Right renal cortex interstitium (tissue), 3 donors: ENCODE results near the gene SERINC2. TPM values are rescaled to one million over a fixed set of nuclear protein-coding genes. Genes with fewer than 3 reads are reported as not detected.
"Not testable (repeated sequence)": the region's sequence is repeated elsewhere in the genome, so short reads cannot be mapped to it uniquely, and the experiment has no call there.

ENCODE experiments used
- DNase-seq, 3 donors: peaks; one replicate each; pipeline ENCODE4 v3.0.0-alpha.2; 2013; ENCODE audit warnings: low read depth in 3 of 3, low spot score in 2 of 3
- polyA plus RNA-seq, 3 donors: library from polyadenylated mRNA; unstranded; fragments of 120-200 nt; gene quantifications; one replicate each; pipeline ENCODE4 v1.2.1, GENCODE V29; 2013; ENCODE audit not compliant: insufficient read length in 3 of 3

The SERINC2 gene
- polyA plus RNA-seq, 3 donors, result 32.6 to 38.6 (median 35.9) TPM

- DNase-seq, result no peak
These were observed 40.5 kb downstream of the SERINC2 start for GRCh38 chr1:31453384-31454079.

- no peak for DNase-seq
These were observed 45.4 kb downstream of the SERINC2 start for GRCh38 chr1:31458287-31458896.

GRCh38 chr1:31460027-31460426 lies 47.0 kb downstream of the SERINC2 start:
- DNase-seq, result no peak

GRCh38 chr1:31467005-31467674 lies 54.1 kb downstream of the SERINC2 start:
- DNase-seq, result no peak

GRCh38 chr1:31470794-31471315 lies 57.8 kb downstream of the SERINC2 start:
- DNase-seq, result no peak

- not testable (repeated sequence) for DNase-seq
These were observed 58.7 kb downstream of the SERINC2 start for GRCh38 chr1:31471452-31472313.

- not testable (repeated sequence) for DNase-seq
These were observed 59.3 kb downstream of the SERINC2 start for GRCh38 chr1:31472314-31472651.

- not testable (repeated sequence) for DNase-seq
These were observed 59.7 kb downstream of the SERINC2 start for GRCh38 chr1:31472673-31473072.

GRCh38 chr1:31473508-31473907 lies 60.5 kb downstream of the SERINC2 start:
- not testable (repeated sequence) for DNase-seq

- DNase-seq, result not testable (repeated sequence)
These were observed 61.6 kb downstream of the SERINC2 start for GRCh38 chr1:31474567-31474966.

- no peak for DNase-seq
These were observed 64.2 kb downstream of the SERINC2 start for GRCh38 chr1:31476891-31477846.

GRCh38 chr1:31478167-31478566 lies 65.2 kb downstream of the SERINC2 start:
- no peak for DNase-seq

- DNase-seq, result no peak
These were observed 66.8 kb downstream of the SERINC2 start for GRCh38 chr1:31479811-31480210.

- DNase-seq, result not testable (repeated sequence)
These were observed 67.4 kb downstream of the SERINC2 start for GRCh38 chr1:31480426-31480825.

- DNase-seq, result no peak
These were observed 69.5 kb downstream of the SERINC2 start for GRCh38 chr1:31482482-31483011.

- no peak for DNase-seq
These were observed 70.3 kb downstream of the SERINC2 start for GRCh38 chr1:31483012-31483946.
